HEK293T (cell line): ENCODE results near the gene NFIC.

ENCODE experiments used
- ARNT ChIP-seq: fragments of 450-650 bp; IDR thresholded peaks from 2 replicates; pipeline ENCODE4 v1.6.1; 2017; ENCODE audit warnings: mild to moderate bottlenecking
- BHLHE40 ChIP-seq: fragments of 450-650 bp; IDR thresholded peaks from 2 replicates; pipeline ENCODE4 v1.6.1; 2016; ENCODE audit warnings: mild to moderate bottlenecking, moderate library complexity, borderline replicate concordance
- CTBP1 ChIP-seq: fragments of 450-650 bp; IDR thresholded peaks from 2 replicates; pipeline ENCODE4 v1.6.1; 2016; ENCODE audit warnings: borderline replicate concordance
- ELF4 ChIP-seq: fragments of 450-650 bp; IDR thresholded peaks from 2 replicates; pipeline ENCODE4 v1.6.1; 2017; ENCODE audit warnings: antibody characterized with exemption
- FOXA1 ChIP-seq: fragments of 450-650 bp; IDR thresholded peaks from 2 replicates; pipeline ENCODE4 v1.6.1; 2016; ENCODE audit warnings: mild to moderate bottlenecking
- FOXM1 ChIP-seq: fragments of 450-650 bp; IDR thresholded peaks from 2 replicates; pipeline ENCODE4 v1.6.1; 2017; ENCODE audit warnings: mild to moderate bottlenecking, borderline replicate concordance
- HDGF ChIP-seq: fragments of 450-650 bp; IDR thresholded peaks from 2 replicates; pipeline ENCODE4 v1.6.1; 2017; ENCODE audit warnings: antibody characterized with exemption, borderline replicate concordance
- LEF1 ChIP-seq: fragments of 450-650 bp; IDR thresholded peaks from 2 replicates; pipeline ENCODE4 v1.6.1; 2017; ENCODE audit warnings: mild to moderate bottlenecking, borderline replicate concordance
- NFRKB ChIP-seq: fragments of 450-650 bp; IDR thresholded peaks from 2 replicates; pipeline ENCODE4 v1.6.1; 2016; ENCODE audit warnings: mild to moderate bottlenecking, moderate library complexity
- SP1 ChIP-seq: fragments of 450-650 bp; IDR thresholded peaks from 2 replicates; pipeline ENCODE4 v1.6.1; 2017
- SUZ12 ChIP-seq: fragments of 450-650 bp; IDR thresholded peaks from 2 replicates; pipeline ENCODE4 v1.6.1; 2016; ENCODE audit warnings: mild to moderate bottlenecking
- TARDBP ChIP-seq: fragments of 450-650 bp; IDR thresholded peaks from 2 replicates; pipeline ENCODE4 v1.6.1; 2016

- no peak for TF ChIP-seq SP1
- TF ChIP-seq SUZ12: no peak
- TF ChIP-seq NFRKB: no peak
- no peak for TF ChIP-seq FOXA1
- TF ChIP-seq ELF4: no peak
- no peak for TF ChIP-seq BHLHE40
- no peak for TF ChIP-seq FOXM1
- TF ChIP-seq TARDBP: no peak
- no peak for TF ChIP-seq ARNT
- TF ChIP-seq LEF1: no peak
- TF ChIP-seq CTBP1: no peak
- no peak for TF ChIP-seq HDGF
Measured at GRCh38 chr19:3420244-3420755, 53.9 kb downstream of the NFIC start.
